Measurements from ENCODE around the gene CDH4.
"Not testable (repeated sequence)": the region's sequence is repeated elsewhere in the genome, so short reads cannot be mapped to it uniquely, and the experiment has no call there.

The CDH4 gene

DNA sequence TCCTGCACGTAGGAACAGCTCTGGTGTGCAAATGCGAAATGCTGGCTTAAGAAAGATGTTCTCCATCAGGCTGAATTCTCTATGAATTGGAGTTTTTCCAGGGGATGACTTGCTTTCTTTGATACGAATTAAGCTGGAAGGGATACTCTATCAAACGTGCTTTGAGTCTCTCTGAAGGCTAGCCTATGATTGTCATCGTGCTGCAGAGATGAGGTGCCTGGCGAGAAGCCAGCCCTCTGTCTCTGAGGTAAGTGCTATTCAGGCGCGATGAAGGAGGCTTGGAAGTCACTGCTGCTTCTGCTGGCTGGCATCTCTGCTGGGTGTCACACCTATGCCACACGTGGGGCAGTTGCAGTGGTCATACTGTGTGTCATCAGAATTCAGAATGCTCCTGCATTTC lies 589.9 kb downstream of the CDH4 start:
- no peak for DNase-seq

DNA sequence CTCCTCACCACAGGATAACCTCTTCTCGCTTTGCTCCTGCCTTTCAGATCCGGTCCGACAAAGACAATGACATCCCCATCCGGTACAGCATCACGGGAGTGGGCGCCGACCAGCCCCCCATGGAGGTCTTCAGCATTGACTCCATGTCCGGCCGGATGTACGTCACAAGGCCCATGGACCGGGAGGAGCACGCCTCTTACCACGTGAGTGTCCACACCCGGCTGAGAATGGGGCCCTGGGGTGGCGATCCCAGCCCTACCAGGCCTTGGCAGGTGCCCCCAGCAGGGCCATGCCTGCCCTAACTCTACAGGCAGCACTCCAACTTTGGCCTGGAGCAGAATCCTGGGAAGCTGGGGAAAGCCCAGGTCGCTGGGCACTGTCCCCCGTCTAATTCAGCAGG lies 592.6 kb downstream of the CDH4 start:
- no peak for DNase-seq

DNA sequence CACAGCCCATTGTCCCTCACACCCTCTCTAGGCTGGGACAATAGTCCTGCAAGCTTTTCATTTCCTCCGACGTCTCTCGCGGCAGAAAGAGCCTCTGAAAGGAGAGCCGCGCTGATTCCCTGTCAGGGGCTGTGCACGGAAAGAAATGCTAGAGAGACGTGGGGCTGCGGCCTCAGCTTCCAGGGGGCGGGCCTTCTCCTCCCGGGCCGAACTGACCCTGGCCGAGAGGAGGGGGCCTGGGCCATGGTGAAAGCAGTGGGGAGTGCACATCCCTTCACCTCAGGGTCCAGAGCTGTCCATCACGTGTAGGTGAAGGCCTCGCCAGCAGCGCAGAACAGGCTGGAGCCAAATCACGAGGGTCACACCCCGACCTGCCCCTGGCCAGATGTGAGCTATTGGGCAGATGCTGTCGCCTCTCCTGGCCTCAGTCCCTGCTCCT lies 593.2 kb downstream of the CDH4 start:
- no peak for DNase-seq

DNA sequence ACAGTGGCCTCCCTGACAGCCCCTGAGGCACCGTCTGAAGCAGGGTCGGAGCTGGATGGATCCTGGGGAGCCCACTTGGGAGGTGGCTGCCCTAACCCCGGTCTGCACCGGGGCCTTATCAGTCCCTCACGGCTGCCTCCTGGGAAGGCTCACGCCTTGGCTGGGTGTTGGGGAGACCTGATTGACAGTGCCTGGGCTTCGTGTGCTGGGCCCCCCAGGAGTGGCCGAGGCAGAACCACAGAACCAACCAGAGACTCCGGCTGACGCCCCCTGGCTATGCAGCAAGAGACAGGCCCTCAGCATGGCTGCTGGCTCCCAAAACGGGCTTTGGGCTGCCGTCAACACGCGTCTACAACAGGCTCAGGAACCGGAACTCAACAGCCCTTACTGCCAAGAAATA lies 594.0 kb downstream of the CDH4 start:
- DNase-seq = no peak

DNA sequence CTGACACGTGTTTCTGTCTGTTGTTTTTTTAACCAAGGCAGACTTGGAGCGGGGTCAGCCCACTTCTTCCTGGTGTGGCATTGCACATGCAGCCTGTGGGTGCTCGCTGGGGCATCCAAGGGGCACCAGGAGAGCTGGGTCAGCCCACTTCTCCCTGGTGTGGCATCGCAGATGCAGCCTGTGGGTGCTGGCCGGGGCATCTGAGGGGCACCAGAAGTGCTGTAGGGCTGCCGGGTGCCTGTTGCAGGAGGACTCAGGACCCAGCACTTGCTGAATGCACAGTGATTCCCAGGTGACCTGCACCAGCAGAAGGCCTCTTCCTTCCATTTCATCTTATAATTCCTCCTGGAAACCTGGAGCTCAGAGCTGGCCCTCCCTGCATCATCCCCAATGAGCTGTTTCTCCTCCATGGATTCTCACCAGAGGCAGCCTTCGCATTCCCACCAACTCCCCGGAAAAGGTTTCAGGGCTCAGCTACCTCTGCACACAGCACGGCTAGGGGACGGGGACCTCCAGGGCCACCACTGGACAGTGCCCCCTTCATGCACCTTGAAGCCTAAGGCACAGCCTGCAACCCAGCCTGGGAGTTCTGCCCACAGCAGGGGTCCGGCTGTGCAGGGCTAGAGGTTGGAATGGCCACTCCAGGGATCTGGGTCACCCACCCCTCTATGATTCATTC lies 594.8 kb downstream of the CDH4 start:
- no peak for DNase-seq

DNA sequence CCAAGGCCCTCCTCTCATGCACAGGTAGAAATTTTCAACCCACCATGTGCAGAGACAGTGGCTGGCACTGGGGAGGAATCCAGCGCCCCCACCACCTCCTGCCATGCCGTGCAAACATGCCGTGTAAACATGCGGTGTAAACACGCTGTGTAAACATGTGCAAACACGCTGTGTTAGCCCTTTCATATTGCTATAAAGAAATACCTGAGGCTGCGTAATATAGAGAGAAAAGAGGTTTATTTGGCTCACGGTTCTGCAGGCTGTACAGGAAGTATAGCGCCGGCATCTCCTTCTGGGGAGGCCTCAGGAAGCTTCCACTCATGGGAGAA lies 595.3 kb downstream of the CDH4 start:
- no peak for DNase-seq

DNA sequence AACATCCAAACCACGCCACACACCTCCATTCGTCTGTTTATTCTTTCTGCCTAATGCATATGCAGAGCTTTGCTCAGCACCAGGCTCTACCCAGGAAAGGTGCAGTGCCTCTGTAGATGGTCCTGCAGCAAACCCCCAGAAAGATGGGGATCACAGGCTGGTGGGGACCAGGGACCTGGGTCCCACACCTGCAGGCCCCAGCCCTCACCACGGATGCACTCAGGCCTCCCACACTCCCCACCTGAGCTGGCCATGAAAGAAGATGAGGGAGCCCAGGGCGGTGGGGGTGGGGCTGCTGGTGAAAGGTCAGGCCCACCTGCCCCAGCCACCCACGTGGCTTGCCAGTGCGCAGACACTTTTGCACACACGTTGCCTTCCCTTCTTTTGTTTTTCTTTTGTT lies 595.9 kb downstream of the CDH4 start:
- DNase-seq = no peak

DNA sequence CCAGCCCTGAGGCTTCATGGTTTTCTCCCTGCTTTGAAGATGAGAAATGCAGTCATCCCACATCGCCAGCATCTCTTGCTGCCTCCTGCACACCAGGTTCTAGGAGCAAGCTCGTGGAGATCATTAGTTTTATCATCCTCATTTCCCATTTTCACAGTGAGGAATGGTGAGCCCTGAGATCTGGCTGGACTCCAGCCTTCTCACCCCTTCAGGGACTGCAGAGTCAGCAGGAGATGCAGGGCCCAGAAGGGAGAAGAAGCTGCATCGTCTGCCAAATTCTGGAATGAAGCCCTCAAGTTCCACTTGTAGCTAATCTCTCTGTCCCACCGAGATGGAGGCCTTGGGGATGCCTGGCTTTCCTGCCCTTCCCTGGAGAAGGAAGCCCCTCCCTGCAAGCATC lies 596.8 kb downstream of the CDH4 start:
- no peak for DNase-seq

DNA sequence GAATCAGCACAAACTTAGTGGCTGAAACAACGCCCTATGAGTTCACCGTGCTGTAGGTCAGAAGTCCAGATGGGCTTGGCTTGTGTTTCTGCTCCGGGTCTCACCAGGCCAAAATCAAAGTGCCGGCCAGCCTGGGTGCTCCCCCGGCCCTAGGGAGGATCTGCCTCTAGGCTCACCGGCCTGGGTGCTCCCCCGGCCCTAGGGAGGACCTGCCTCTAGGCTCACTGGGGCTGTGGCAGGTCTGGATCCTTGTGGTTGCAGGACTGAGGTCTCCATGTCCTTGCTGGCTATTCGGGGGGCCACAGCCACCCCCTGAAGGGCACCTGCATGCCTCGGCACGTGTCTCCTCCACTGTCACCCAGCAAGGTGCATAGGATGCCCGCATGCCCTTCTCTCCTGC lies 597.3 kb downstream of the CDH4 start:
- DNase-seq = no peak

DNA sequence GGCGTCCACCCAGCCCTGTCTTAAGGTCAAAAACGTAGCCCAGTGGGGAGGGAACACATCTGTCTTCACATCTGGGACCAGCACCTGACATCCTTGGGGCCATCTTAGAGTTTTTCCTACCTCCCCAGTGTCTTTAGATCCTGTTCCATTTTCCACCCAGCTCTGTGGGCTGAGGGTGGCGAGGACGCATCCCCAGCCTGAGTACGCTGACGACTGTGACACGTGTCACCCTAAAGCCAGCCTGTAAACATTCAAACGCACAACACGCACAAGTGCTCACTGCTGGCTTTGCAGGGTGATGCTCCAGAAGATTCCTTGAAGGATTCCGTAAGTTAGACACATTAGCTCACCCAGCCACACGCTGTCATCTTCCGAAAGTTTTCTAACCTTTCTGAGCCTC lies 597.8 kb downstream of the CDH4 start:
- DNase-seq = no peak

DNA sequence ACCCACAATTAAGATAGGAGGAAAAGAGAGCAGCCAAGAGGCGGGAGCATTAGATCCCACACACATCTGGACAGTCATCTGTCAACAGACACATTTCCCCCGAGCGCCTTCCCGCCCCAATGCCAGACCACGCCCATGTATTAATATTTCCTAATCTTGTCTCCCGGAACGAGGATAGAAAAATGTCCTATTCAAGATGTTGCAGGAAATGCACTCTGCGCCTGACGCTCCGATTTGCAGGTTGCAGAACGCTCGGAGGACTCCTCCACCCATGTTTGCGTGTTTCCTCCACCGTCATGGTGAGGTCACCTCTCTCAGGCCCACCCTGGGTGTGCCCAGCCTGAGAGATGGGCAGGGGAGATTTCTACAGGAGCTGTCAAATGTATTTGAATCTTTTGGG lies 598.4 kb downstream of the CDH4 start:
- DNase-seq = no peak

DNA sequence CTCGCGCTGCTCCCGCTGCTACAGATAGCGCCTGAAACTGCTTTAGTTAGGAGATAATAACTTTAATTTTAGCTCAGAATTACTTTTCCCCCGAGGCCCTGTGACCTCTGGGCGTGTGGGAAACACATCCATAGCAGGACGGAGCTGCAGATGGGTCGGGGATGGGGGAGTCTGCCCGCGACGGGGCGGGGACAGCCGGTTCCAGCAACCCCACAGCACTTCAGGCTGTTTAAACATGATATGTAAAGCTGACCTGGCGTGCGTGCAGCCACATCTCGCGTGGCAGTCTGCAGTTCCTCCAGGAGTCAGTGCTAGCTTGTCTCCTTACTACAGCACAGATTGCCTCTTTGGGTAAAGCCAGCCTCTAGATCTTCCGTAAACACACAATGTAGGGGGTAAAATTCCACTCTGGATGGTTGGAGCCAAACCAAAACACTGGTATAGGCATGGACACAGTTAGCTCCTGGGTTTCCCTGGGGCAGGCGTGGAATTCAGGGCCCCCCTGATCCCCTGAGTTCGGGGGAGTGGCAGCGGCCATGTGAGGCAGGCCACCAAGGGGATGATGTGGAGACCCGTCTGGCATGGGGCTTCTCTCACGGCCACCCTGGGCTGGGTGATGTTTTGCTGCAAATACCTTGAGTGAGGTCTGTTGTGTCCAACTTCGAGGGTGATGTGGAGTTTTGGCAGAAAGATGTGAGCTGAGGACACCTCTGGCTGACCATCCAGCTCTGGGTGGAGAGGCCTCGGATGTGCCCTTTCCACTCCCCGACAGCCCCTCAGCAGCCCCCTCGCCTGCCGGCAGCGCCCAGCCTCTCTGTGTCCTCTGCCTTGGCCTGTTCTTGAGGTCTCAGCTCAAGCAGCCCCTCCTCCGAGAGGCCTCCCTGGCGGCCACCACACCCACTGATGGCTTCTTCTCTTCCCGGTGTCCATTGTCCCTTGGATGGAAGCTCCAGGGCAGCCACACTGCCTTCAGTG lies 599.2 kb downstream of the CDH4 start:
- no peak for DNase-seq

DNA sequence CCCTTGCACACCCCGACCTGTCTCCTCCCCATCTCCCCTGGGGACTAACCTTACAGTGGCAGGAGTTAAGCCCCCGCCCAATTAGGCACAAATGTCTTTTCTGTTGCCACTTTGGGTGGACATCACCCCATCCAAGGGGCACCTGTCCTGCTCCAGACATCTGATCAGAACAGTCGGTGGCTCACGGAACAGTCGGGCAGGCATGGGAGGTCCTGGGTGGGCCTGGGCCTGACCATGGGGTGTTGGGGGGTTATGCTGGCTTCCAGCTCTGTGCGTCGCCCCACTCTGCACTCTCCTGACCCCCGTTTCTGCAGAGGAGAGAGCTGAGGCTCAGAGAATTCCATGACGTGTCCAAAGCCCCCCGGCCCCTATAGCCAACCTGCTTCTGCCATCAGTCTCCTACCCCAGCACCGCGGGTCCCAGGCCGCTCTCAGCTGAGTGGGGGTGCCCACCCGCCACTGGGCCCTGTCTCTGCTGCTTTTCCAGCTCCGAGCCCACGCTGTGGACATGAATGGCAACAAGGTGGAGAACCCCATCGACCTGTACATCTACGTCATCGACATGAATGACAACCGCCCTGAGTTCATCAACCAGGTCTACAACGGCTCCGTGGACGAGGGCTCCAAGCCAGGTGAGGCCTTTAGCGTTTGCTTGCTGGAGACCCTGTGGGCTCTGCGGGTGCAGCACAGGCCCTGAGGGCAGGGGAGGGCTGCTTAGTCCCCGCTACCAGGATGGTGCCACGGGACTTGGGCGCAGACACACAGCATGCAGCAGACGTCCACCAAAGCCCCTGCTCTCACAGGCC lies 600.4 kb downstream of the CDH4 start:
- no peak for DNase-seq

DNA sequence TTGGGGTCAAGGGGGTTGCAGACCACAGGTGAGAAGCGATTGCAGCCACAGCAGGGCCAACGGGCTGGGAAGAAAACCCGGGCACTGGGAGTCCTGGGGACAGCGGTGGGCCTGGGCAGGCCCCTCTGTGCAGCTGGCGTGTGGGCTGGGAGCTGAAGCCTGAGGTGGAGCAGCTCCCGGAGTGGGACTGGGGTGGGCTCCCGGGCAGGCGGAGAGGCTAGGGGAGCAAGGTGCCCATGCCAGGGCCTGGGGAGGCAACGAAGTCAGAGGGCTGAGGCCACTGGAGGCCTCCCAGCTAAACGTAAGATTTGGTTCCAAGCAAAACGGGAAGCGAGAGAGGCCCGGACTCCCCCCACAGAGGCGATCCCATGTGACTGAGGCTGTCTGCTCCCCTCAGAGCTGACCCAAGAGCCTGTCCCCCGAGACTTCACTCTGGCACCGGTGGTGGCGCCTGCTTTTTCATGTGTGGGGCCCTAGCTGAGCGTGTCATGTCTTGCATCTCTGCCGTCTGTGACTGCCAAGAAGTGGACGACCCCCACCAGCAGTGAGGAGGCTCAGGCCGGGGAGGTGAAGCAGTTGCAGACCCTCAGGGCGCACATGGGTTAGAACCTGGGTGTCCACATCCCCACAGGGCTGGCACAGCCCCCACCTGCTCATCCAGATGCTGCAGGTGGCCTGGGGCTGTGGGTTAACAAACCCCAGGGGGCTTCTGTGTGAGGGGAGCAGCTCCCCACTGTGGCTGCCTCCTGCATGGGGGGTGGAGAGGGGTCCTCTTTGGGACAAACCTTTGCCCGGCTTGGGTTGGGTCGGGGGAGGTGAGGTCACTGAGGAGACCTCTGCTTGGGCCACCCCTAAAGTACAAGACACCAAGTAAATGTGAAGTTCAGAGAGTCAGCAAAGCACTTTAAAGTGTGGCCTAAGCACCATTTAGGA lies 601.3 kb downstream of the CDH4 start:
- no peak for DNase-seq

DNA sequence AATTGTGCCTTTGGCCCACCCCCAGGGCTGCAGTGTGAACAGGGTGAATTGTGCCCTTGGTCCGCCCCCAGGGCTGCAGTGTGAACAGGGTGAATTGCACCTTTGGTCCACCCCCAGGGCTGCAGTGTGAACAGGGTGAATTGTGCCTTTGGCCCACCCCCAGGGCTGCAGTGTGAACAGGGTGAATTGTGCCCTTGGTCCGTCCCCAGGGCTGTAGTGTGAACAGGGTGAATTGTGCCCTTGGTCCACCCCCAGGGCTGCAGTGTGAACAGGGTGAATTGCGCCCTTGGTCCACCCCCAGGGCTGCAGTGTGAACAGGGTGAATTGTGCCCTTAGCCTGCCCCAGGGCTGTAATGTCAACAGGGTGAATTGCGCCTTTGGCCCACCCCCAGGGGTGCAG lies 602.5 kb downstream of the CDH4 start:
- not testable (repeated sequence) for DNase-seq

DNA sequence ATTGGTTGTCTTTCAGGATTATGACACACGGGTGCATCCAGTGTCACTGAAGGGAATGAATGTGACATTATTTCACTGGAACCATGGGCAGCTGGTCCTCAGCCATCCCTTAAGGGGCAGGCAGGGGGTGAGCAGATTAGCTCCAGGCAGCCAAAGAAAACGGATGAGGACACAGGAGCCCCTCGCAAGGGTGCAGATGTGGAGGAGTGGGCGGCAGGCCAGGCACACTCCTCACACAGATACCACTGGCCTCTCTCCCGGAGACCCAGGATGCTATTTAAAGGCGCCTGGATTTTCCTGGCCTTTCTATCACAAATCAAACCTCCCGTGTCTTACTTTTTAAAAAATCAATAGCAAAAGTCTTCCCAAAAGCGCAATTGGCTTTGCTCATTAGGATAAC lies 603.2 kb downstream of the CDH4 start:
- no peak for DNase-seq

DNA sequence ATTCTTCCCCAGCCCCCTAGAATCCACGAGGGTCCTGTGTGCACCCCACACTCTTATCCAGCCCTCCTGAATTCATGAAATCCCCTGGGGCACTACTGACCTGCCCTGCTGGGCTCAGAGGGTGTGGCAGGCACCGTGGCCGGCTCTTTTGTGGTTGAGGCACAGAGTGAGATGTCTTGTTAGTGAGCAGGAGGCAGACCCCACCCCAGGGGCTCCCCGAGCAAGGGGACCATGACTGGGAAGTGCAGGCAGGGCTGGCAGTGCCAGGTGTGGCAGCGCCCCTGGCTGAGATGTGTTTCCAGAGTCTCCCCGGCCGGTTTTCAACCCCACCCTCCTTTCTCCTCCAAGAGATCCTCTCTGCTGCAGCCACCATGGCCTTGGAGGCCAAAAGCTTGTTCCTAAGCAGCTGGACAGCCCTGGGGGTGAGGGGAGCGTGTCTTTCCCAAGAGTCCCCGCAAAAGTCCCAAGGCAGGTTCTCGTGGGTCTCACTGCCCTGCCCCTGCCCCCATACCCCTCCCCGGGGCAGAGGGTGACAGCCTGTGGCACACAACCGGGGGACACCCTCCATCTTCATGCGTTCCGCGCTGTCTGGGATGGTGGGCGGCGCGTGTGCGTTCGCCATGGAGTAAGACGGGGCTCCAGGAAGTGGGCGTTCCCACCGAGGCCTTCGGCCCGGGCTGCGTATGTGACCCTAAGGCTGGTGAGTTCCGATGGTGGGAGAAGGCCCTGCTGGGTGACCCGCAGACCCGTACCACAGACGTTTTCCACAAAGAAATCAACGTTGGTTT lies 604.8 kb downstream of the CDH4 start:
- no peak for DNase-seq

DNA sequence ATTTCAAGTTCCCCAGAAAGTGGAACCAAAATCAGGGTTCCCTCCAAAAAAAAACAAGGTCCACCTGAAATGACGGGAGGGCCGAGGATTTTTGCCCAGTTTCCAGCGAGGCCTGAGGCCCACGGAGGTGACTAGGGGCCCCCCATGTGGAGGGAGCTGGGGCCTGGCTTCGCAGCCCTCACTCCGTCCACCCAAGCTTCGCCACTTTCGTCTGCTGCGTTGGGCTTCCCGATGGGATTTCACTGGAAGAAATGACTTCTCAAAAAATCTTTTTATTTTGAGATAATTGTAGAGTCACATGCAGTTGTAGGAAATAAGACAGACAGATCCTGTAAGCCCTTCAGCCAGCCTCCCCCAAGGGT lies 605.3 kb downstream of the CDH4 start:
- DNase-seq = no peak

DNA sequence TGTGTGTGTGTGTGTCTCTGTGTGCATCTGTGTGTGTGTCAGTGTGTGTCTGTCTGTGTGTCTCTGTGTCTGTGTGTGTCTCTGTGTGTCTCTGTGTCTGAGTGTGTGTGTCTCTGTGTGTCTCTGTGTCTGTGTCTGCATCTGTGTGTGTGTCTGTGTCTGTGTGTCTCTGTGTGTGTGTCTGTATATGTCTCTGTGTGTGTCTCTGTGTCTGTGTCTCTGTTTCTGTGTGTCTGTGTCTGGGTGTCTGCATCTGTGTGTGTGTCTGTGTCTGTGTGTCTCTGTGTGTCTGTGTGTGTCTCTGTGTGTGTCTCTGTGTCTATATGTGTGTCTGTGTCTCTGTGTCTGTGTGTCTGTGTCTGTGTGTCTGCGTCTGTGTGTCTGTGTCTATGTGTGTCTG lies 605.8 kb downstream of the CDH4 start:
- DNase-seq = no peak

DNA sequence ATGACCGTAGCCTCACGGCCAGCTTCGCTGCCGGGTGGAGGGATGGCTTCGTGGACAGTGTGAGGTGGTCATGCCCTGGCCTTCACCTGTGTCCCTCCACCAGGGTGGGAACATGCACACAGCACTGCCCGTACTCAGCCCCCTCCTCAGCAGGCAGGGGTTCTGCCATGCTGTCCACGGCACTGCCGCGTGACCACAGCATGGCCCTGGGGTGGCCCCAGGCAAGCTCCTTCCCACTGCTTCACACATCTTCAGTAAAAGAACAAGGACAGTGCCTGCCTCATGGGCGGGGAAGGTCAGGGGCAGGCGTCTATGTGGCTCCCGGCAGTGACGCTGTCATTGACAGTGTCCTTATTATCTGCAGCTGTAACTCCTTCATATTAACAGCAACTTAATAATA lies 607.7 kb downstream of the CDH4 start:
- no peak for DNase-seq

DNA sequence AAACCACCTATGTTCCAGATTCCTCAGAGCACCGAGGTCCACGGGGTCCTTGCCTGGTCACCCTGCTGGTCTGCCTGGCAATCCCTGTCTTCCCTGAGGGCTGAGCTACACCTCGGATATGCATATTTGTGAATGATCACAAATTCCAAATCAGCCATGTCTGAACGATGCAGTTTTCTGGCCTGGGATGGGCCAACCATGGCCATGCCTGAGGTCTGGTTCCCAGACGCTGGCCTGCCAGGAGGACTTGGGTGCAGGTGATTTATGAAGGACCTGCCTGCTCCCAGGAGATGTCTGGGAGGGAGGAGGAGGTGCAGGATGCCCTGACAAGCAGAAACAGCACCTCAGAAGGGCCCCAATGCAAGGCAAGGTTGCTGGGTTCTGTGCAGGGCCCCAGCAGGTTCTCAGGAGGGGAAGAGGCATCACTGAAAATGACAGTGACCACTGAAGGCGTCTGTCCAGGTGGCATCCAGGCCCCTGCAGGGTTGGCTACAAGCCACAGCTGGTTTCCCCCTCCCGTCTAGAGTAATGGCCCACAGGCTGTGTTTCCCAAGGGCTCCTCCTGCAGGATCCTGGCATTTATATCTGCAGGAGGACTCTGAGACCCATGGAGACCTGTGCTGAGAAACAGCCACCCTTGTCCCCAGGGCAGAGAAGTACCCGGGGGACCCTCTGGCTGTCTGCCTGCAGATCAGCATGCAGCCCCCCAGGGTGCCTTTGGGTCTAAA lies 608.4 kb downstream of the CDH4 start:
- DNase-seq = no peak
